ENCODE measurements around the gene FAM219A. TPM values are rescaled to one million over a fixed set of nuclear protein-coding genes. Genes with fewer than 3 reads are reported as not detected.

FAM219A gene
- total RNA-seq, 2 donors from 2014 or later = 19.2 to 20.2 TPM

DNA sequence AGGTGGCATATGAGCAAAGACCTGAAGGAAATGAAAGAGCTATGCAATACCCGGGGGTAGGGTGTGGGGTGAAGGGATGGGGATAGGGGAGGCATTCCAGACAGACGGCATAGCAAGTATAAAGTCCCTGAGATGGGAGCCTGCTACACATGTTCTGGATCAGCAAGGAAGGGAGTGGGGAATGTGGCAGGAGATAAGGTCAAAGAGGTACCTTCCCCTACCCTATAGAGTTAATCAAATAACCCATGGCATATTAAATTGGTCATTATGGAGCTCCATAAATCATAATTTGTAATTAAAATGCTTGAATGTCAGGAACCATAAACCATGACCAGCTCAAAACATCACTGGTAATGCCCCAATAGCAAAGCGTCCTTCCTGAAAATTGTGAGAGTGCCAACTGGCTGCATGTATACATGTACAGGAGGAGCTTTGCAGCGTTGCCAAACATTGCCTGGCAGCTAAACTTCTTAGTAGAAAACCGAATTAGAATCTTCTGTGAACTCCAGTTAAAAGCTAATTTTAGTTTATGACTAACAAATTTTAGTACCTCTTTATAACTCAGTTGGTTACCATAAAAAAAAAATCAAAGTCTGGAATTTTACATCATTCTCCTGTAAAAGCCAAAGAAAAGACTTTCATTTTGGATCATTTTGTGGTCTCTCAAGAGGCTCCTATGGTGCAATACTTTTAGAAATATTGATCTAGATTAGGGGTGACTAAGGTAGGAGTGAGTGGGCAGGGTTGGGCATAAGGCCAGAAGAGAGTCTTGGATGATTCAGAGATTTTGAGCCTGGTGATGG, 4.9 kb upstream of the FAM219A start:
- DNase-seq (ENCODE audit: low spot score) (peak; percentile 23), ATAC-seq (ENCODE audit: insufficient number of reproducible peaks, low FRiP score, low read depth) (peak; percentile 64)
- Histone ChIP-seq H3K9me3 (no peaks in the 10 kb centered on the region), H3K36me3 (no peaks in the 10 kb centered on the region), H3K4me1 (ENCODE audit: control insufficient read depth in 1 of 2, low read depth in 2 of 2) (peaks cover 5 to 14% of the 10 kb centered on the region in 2 donors), H3K4me3 (no peak overlapping the region), H3K27ac (peak overlapping the region; percentile 3 to 46), H3K27me3 (replicated peaks; ENCODE audit: insufficient read depth) (no peaks in the 10 kb centered on the region)
- TF ChIP-seq, protein P1, sequence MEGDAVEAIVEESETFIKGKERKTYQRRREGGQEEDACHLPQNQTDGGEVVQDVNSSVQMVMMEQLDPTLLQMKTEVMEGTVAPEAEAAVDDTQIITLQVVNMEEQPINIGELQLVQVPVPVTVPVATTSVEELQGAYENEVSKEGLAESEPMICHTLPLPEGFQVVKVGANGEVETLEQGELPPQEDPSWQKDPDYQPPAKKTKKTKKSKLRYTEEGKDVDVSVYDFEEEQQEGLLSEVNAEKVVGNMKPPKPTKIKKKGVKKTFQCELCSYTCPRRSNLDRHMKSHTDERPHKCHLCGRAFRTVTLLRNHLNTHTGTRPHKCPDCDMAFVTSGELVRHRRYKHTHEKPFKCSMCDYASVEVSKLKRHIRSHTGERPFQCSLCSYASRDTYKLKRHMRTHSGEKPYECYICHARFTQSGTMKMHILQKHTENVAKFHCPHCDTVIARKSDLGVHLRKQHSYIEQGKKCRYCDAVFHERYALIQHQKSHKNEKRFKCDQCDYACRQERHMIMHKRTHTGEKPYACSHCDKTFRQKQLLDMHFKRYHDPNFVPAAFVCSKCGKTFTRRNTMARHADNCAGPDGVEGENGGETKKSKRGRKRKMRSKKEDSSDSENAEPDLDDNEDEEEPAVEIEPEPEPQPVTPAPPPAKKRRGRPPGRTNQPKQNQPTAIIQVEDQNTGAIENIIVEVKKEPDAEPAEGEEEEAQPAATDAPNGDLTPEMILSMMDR (IDR thresholded peaks at IDR 0.05) = no peak

- H3K27ac ChIP-seq = no peak overlapping the region
- no peaks in the 10 kb centered on the region for H3K9me3 ChIP-seq
- DNase-seq (ENCODE audit: low spot score) (no peak), ATAC-seq (ENCODE audit: insufficient number of reproducible peaks, low FRiP score, low read depth) (no peak)
- H3K4me1 ChIP-seq (ENCODE audit: control insufficient read depth in 1 of 2, low read depth in 2 of 2) = peaks cover 11 to 30% of the 10 kb centered on the region in 2 donors
- no peaks in the 10 kb centered on the region for H3K36me3 ChIP-seq
- TF ChIP-seq, protein P1 (IDR thresholded peaks at IDR 0.05) = no peak
- no peak overlapping the region for H3K4me3 ChIP-seq
- no peaks in the 10 kb centered on the region for H3K27me3 ChIP-seq (replicated peaks; ENCODE audit: insufficient read depth)
These were observed 1.6 kb upstream of the FAM219A start for GRCh38 chr9:34459941-34460340.

GRCh38 chr9:34459356-34459755, 986 bp upstream of the FAM219A start:
- no peaks in the 10 kb centered on the region for H3K36me3 ChIP-seq
- peaks cover 11 to 30% of the 10 kb centered on the region in 2 donors for H3K4me1 ChIP-seq (ENCODE audit: control insufficient read depth in 1 of 2, low read depth in 2 of 2)
- H3K4me3 ChIP-seq = no peak overlapping the region
- TF ChIP-seq, protein P1 (IDR thresholded peaks at IDR 0.05) = no peak
- no peaks in the 10 kb centered on the region for H3K9me3 ChIP-seq
- ATAC-seq (ENCODE audit: insufficient number of reproducible peaks, low FRiP score, low read depth) (no peak), DNase-seq (ENCODE audit: low spot score) (no peak)
- H3K27ac ChIP-seq = no peak overlapping the region
- H3K27me3 ChIP-seq (replicated peaks; ENCODE audit: insufficient read depth) = no peaks in the 10 kb centered on the region

GRCh38 chr9:34458959-34459340, 580 bp upstream of the FAM219A start:
- H3K27ac ChIP-seq = no peak overlapping the region
- no peak for DNase-seq (ENCODE audit: low spot score)
- TF ChIP-seq, protein P1 (IDR thresholded peaks at IDR 0.05) = no peak
- H3K4me3 ChIP-seq = peak overlapping the region; percentile 81
- H3K27me3 ChIP-seq (replicated peaks; ENCODE audit: insufficient read depth) = no peaks in the 10 kb centered on the region
- peaks cover 14 to 28% of the 10 kb centered on the region in 2 donors for H3K4me1 ChIP-seq (ENCODE audit: control insufficient read depth in 1 of 2, low read depth in 2 of 2)
- no peaks in the 10 kb centered on the region for H3K36me3 ChIP-seq
- no peaks in the 10 kb centered on the region for H3K9me3 ChIP-seq
- no peak for ATAC-seq (ENCODE audit: insufficient number of reproducible peaks, low FRiP score, low read depth)

DNA sequence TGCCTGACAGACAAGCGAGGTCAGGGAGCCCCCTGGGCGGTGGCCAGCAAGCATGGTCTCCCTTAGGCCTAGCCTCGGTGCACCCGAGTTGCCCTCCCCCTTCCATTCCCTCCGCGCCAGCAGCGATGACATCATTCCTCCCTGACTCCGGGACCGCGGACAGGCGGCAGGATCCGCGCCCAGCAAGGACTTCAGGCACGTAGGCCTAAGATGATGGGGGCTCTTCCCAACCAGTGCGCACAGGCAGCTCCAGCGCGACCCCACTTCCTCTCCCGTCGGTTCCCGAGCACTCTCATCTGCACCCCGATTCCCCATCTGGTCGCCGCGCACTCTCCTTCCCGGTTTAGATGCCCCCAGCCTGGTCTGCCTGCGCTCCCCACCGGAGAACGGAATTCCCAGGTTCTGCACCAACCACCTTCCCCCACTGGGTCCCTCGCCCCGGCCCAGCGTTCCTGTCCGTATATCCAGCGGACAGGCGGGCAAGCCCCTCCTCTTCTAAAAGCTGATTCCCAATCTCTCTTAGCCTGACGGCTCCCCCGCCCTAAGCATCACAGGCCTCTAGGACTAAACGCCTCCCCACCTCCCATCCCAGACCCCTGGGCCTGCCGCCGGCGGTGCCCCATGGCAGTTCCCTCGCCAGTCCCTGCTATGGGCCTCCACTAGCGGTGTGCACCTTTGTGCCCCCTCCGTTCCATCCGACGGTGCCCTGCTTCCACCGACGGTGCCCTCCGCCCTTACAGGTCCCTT, 931 bp downstream of the FAM219A start:
- H3K4me1 ChIP-seq (ENCODE audit: control insufficient read depth in 1 of 2, low read depth in 2 of 2) = peaks cover 10 to 21% of the 10 kb centered on the region in 2 donors
- no peak for ATAC-seq (ENCODE audit: insufficient number of reproducible peaks, low FRiP score, low read depth)

More for the DNA sequence above, 931 bp downstream of the FAM219A start:
- no peaks in the 10 kb centered on the region for H3K27me3 ChIP-seq (replicated peaks; ENCODE audit: insufficient read depth)
- H3K36me3 ChIP-seq = no peaks in the 10 kb centered on the region
- TF ChIP-seq, protein P1 (IDR thresholded peaks at IDR 0.05) = no peak
- peak; percentile 21 for DNase-seq (ENCODE audit: low spot score)
- no peaks in the 10 kb centered on the region for H3K9me3 ChIP-seq
- H3K27ac ChIP-seq = peak overlapping the region; percentile 60 to 78
- H3K4me3 ChIP-seq = peak overlapping the region; percentile 81
